HG03108 (cell line): ENCODE results near the gene MACC1.
"Not testable (repeated sequence)": the region's sequence is repeated elsewhere in the genome, so short reads cannot be mapped to it uniquely, and the experiment has no call there.

Source experiments
- ATAC-seq: cut with Tn5 transposase; IDR thresholded peaks from one replicate; pipeline ENCODE4 v1.9.1; 2021; ENCODE audit warnings: moderate library complexity; ENCODE audit not compliant: unreplicated experiment

The MACC1 gene

DNA sequence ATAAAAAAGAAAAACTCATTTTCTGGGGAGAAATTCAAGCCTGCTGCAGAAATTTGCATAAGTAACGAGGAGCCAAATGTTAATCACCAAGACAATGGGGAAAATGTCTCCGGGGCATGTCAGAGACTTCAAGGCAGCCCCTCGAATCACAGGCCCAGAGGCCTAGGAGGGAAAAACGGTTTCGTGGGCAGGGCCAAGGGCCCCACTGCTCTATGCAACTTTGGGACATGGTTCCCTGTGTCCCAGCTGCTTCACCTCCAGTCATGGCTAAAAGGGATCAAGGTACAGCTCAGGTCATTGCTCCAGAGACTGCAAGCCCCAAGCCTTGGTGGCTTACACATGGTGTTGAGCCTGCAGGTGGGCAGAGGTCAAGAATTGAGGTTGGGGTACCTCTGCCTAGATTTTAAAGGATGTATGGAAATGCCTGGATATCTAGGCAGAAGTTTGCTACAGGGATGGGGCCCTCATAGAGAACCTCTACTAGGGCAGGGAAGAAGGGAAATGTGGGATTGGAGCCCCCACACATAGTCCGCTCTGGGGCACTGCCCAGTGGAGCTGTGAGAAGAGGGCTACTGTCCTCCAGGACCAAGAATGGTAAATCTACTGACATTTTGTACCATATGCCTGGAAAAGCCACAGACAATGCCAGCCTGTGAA lies 8.4 kb downstream of the MACC1 start:
- ATAC-seq: no peak

GRCh38 chr7:20207811-20208210 lies 9.4 kb downstream of the MACC1 start:
- ATAC-seq: not testable (repeated sequence)

DNA sequence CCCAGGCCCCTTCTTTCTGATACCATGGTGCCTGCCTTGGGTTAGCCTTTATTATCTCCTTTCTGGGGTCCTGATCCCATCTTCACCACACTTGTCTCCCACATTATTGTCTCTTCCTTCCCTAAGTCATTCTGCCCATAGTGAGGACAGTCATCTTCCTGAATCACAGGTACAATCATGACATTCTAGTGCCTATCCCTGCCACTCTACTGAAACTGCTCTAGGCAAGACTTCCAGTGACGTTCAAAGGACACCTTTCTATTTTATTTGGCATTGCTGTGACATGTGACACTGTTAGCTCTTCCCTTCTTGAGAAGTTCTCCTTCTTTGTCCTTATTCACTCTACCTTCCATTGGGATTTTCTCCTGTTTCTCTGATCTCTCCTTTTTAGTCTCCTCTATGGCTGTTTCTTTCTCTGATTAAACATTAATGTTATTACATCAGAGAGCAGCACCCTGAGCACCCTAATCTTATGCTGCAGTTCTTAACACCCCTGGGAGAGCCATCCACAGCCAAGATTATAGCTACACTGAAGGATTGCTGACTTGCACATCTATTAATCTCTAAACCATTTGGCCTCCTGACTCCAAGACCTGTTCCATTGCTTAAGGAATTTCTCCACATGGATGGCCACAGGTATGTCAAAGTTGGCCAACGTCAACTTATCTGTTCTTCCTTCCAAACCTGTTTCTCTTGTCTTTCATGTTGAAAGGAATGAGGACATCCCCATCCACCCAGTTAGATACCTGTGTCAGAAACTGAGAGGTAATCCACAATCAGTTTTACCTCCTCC lies 10.9 kb downstream of the MACC1 start:
- ATAC-seq: no peak

DNA sequence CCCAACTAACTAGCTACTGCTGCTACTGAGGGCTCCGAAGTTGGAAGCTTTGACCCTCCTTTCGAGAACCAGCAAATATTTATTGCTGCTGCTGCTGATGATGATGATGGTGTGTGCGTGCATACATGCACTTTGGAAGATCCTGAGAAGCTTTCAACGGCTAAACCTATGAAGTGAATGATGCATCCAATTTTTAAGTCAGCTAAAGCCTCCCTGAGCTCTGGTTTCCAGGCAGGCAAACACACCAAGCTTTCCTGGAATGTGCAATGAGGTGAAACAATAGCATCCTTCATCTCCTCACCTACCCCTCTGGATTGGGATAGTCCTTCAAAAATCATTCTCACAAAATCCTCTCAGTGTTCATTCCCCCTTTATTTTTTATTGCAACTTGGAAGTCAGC lies 13.9 kb downstream of the MACC1 start:
- no peak for ATAC-seq

GRCh38 chr7:20201380-20201779 lies 15.8 kb downstream of the MACC1 start:
- no peak for ATAC-seq

DNA sequence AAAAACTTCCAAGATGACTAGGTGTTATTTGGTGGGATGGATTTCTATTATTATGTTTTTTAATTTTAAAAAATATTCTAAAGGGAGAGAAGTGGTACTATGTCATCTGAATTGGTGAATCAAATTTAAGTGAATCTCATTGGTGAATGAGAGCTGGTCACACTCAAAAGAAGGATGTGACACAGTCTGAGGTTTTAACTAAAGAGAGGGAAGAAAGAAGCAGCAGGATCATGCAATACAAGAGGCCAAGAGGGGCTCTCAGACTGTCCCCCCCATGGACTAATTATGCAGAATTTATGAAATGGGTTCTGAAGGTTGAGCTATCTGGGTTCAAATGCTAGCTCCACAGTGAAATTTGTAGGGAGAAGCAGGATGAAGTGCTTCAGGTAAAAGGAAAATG lies 16.2 kb downstream of the MACC1 start:
- no peak for ATAC-seq

GRCh38 chr7:20200361-20200760 lies 16.8 kb downstream of the MACC1 start:
- peak; percentile 42 for ATAC-seq

GRCh38 chr7:20199015-20199737 lies 18.0 kb downstream of the MACC1 start:
- peak; percentile 85 for ATAC-seq

- ATAC-seq: no peak
Measured at GRCh38 chr7:20198260-20198659, 18.9 kb downstream of the MACC1 start.

DNA sequence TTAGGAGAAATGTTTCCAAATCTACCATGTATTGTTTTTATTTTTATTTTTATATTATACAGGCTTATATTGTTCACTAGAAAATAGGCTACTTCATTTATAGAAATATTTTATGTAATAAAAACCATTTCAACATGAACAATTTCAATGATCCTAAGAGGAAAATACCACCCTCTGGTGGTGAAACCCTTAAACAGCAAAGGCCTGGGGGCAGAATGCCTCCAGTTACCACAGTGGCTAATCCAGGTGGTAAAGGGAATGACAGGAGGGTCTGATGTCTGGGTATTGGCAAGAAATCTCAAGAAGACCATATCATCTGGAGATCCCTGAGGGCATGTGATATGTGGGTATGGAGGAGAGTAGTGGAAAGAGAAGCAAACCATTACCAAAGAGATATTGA lies 19.3 kb downstream of the MACC1 start:
- ATAC-seq: no peak

- no peak for ATAC-seq
Measured at GRCh38 chr7:20197125-20197748, 19.9 kb downstream of the MACC1 start.

DNA sequence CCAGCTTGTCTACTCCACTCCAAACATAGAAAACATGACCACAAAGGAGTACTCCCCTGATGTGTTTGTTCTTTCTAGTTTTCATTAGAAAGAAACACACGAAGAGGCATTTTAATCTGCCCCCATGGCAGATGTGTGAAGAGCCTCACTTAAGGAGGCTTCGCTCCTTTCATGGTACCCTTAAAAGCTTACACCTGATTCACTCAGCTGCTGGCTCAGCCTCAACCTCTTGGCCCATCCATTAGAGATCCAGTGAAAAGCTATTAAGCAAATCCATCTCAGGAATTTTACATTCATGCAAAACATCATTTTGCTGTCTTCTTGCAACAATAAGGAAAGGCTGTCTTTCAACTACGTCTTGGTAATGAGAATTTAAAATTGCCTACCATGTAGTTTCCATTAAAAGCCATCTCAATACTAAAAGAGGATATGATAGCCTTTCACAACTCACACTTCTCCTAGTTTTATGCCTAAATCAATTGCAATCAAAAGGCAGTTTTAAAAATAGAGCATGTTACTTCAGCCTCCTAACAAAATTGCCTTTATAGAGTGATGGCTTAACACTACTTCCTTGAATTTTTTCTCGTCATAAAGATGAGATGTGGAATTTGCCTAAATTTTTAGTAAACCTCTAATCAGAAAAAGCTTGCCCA lies 22.7 kb downstream of the MACC1 start:
- ATAC-seq: no peak

DNA sequence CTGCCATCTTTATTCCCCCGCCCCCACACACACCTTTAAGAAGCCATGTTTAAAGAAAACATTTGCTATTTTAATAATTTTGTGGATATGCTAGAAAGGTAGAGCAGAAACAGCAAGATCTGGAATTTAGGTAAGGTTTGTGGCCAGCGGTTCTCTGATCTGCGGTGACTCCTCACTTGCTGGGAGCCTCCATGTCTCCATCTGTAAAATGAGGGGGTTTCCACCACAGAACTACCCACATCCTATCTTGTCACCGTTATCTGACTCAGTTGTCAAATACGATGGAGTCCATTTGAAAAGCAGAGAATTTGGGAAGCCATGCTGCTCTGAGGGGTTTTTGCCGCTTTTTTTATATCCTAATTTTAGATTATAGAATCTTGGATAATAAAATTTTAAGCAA lies 23.3 kb downstream of the MACC1 start:
- ATAC-seq: no peak

DNA sequence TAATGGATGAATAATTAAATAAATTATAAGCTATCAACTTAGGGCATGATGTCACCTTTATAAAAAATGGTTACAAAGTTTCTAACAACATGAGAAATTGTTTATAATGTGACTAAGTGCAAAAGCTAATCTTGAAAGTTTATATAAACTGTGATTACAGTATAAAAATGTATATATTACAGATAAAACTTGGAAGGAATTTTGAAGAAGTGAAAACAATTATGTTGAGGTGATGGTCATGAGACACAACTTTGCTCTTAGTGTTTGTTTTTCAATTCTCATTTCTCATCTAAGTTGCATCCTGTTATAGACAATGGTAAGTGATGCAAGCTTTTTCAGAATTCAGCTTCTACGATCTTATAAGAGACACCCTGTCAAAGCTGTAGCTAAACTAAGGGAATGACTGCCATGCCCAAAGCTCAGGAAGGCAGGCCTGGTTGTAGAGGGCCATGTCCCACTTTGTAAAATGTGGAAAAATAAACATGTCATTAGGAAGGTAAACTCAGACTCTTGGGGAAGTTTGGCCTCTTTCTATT lies 23.9 kb downstream of the MACC1 start:
- ATAC-seq: peak; percentile 83

- ATAC-seq: no peak
Measured at GRCh38 chr7:20191391-20191869, 25.8 kb downstream of the MACC1 start.

DNA sequence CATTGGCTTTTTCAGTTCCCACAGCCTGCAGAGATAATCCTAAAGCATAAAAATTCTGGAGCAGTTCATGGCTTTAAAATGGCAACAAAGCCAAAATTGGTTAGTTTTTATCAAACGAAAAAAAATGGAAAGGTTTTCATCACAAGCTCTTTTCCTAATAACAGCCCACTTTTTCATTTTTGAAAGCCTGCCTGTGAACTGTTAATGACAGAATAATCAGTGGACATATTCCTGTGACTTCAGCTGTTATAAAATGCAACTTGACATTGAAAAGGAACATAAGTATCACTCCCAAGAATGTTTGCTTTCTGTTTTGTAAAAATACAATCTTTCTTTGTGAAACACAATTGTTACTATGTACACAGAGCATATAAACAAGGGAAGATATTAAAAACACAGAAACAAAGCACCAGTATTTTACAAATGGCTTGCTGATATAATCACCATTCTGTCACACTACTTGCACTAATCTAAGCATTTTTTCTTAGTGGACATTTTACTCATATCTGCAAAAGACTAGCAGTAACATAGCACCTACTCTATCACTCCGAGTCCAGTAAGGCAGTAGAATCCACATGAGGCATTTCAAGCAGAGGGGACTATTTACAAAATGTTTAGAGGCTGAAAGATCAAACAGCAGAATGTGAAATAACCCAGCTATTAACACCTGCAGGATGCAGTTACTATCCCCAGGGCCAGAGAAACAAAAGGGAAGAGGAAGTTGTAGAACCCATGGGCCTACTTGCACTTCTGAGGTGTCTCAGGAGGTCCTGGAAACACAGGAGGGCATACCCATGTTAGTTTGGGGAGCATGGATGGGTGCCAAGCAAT lies 26.4 kb downstream of the MACC1 start:
- ATAC-seq: no peak

GRCh38 chr7:20189852-20190251 lies 27.3 kb downstream of the MACC1 start:
- no peak for ATAC-seq

DNA sequence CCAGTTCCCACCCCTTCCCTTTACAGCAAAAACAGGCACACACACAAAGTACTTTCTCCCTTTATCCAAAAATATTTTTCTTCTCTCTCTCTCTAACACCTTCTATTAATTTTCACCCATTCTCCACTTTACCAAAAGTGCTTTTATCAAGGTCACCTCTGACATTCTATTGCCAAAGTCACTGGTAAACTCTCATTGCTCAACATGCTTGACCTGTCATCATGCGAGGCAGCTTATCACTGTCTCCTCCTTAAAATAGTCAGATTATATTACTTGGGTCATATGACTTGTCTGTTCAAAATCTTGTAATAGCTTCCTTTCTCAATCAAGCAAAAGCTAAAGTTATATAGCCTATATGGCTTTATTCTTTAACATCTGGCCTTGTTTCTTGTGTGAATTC lies 28.6 kb downstream of the MACC1 start:
- no peak for ATAC-seq

DNA sequence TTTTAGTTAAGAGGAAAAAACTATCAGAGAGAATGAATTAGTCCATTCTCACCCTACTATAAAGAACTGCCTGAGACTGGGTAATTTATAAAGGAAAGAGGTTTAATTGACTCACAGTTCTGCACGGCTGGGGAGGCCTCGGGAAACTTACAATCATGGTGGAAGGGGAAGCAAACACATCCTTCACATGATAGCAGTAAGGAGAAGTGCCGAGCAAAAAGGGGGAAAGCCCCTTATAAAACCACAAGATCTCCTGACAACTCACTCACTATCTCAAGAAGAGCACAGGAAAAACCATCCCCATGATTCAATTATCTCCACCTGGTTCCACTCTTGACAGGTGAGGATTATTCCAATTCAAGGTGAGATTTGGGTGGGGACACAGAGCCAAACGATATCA lies 29.3 kb downstream of the MACC1 start:
- ATAC-seq: not testable (repeated sequence)

GRCh38 chr7:20185988-20186387 lies 31.2 kb downstream of the MACC1 start:
- no peak for ATAC-seq
